OCI-M1 (cell line): Measurements from ENCODE around the gene SRPK2.

ENCODE experiments used
- DNase-seq: peaks from one replicate; lab custom pipeline; 2025; lab: John Stamatoyannopoulos, UW

The SRPK2 gene

DNA sequence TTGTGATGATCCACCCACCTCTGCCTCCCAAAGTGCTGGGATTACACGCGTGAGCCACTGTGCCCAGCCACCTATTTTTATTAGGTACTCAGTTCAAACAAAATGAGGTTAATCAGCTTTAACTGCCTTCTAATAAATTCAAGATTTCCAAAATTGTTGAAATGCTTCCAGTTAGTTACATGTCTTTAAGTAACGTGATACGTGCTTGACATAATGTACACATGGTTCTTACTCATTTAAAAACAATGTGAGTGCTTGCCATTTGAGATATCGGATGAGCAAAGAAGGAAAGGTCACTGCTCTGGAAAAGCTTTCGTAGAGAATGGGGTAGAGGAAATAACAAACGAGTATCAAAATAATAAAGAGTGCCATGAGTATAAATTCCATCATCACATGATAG is 291.1 kb downstream of the SRPK2 start:
- DNase-seq, result no peak

- DNase-seq, result no peak
Observed at GRCh38 chr7:105096306-105096705, 292.4 kb downstream of the SRPK2 start.

- no peak for DNase-seq
Observed at GRCh38 chr7:105094966-105095365, 293.8 kb downstream of the SRPK2 start.

GRCh38 chr7:105088456-105088855 is 300.3 kb downstream of the SRPK2 start:
- DNase-seq, result no peak

DNA sequence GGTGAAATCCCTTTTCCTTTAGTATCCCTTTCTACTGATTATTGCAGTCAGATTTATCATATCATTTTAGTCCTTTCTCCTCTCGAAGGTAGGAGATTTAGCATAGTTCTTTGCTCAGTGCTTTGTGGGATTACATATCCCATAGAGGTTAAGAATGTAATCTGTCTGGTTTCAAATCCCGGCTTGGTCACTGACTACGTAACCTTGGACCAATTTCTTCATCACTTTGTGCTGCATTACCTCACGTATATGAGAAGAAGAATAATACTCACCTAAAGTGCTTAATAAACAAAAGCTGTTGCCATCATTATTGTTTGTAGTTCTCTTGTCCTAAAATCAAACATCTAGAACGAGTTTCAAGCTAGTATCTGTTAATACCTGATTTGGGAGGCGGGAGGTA is 300.7 kb downstream of the SRPK2 start:
- DNase-seq, result no peak

DNA sequence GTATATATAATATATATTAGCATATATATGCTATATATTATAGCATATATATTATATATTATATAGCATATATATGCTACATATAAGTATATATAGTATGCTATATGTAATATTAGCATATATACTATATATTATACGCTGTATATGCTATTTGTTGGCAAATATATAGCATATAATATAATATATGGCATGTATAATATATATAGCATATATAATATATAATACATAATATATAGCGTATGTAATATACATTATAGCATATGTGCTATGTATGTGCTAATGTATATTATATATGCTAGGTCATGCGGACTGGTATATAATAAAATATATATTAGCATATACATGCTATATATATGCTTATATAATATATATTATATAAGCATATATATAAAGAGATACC is 301.9 kb downstream of the SRPK2 start:
- DNase-seq, result no peak

GRCh38 chr7:105084581-105084980 is 304.1 kb downstream of the SRPK2 start:
- no peak for DNase-seq

GRCh38 chr7:105079348-105079747 is 309.4 kb downstream of the SRPK2 start:
- DNase-seq, result no peak

GRCh38 chr7:105073143-105073542 is 315.6 kb downstream of the SRPK2 start:
- DNase-seq, result no peak

DNA sequence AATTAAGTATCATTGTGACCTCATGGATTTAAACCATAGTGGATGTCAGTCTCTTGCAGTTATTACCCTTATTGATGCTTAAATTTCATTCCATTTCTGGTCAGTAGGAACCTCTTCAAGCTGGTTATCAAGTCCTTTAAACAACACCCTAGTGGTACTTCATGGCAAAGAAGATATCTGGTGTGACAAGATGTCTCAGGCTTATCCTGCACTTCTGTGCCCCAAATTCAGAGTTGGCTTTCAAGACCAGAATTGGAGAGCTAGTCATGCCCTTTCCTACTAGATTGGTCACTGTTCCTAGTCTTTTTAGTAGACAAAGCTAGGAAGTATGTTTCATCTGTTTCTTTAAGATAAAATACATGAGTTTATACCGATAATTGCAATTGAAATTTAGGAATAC is 319.8 kb downstream of the SRPK2 start:
- DNase-seq, result no peak

DNA sequence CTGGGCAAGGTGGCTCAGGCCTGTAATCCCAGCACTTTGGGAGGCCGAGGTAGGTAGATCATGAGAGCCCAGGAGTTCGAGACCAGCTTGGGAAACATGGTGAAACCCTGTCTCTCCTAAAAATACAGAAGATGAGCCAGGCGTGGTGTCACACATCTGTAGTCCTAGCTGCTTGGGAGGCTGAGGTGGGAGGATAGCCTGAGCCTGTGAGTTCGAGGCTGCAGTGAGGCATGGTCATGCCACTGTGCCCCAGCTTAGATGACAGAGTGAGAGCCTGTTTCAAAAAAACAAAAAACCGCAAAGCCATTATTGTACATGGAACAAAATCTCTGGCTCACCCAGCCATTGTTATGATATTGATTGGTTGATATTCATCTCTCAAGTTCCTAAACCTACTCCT is 321.0 kb downstream of the SRPK2 start:
- DNase-seq, result no peak
